GM12878 (cell line): ENCODE measurements around the gene HOXA10. TPM values are rescaled to one million over a fixed set of nuclear protein-coding genes. Genes with fewer than 3 reads are reported as not detected.

ENCODE experiments used
- ATAC-seq: fragments of 200-7000 bp; cut with Tn5 transposase; 3 replicates; pipeline ENCODE4 v1.9.1; 2020; ENCODE audit warnings: mild to moderate bottlenecking, moderate library complexity
- BruUV-seq: library from RNA; stranded (reverse); fragments of 400-500 nt; replicated peaks from 2 replicates; lab custom pipeline; 2021; lab: Mats Ljungman, UMichigan
- CTCF ChIA-PET: fragments of 300-600 bp; sonication (Branson Sonifier 250); formaldehyde crosslinking; extraction: SDS; loops from one replicate; lab custom pipeline; 2021; ENCODE audit warnings: inconsistent platforms; lab: Yijun Ruan, JAX
- POLR2A ChIA-PET: fragments of 350-600 bp; formaldehyde crosslinking; extraction: SDS; loops from one replicate; lab custom pipeline; 2021; ENCODE audit warnings: inconsistent platforms; lab: Charles Lee
- RAD21 ChIA-PET: fragments of 300-600 bp; sonication (Branson Sonifier 250); formaldehyde crosslinking; loops from one replicate; lab custom pipeline; 2023; ENCODE audit warnings: antibody characterized with exemption; ENCODE audit not compliant: unreplicated experiment; lab: Charles Lee
- SMC1A ChIA-PET: fragments of 300-600 bp; sonication (Branson Sonifier 250); formaldehyde crosslinking; loops from one replicate; lab custom pipeline; 2023; ENCODE audit not compliant: unreplicated experiment, uncharacterized antibody; lab: Charles Lee
- DNase-seq: peaks from one replicate; pipeline ENCODE4 v3.0.0-alpha.2; 2011; ENCODE audit warnings: low read depth, low spot score
- FAIRE-seq: peaks from 3 replicates; lab custom pipeline; 2011; peaks lifted over from hg19 to GRCh38; lab: Jason Lieb, UNC
- H2AFZ ChIP-seq: 2 replicates; pipeline ENCODE4 v1.6.0; 2011; ENCODE audit warnings: low read depth, low read length, control low read depth; ENCODE audit not compliant: control insufficient read depth
- H3K27ac ChIP-seq: 2 replicates; pipeline ENCODE4 v1.5.1; 2011; ENCODE audit warnings: control low read depth; ENCODE audit not compliant: control insufficient read depth, insufficient read depth
- H3K27me3 ChIP-seq, 2 experiments: replicated peaks in 1 of 2; 2 replicates each; pipeline versions ENCODE4 v1.6.0 to v1.6.1; 2011; ENCODE audit warnings: low read length in 1 of 2; ENCODE audit not compliant: control insufficient read depth in 2 of 2, insufficient read depth in 2 of 2
- H3K36me3 ChIP-seq, 2 experiments: 2 replicates each; pipeline ENCODE4 v1.5.1; 2011; ENCODE audit warnings: low read length in 1 of 2; ENCODE audit not compliant: control insufficient read depth in 2 of 2, insufficient read depth in 2 of 2
- H3K4me1 ChIP-seq: 2 replicates; pipeline ENCODE4 v1.6.1; 2011; ENCODE audit warnings: mild to moderate bottlenecking, low read length, moderate library complexity, mixed read lengths; ENCODE audit not compliant: control insufficient read depth, insufficient read depth
- H3K4me2 ChIP-seq: 2 replicates; pipeline ENCODE4 v1.6.0; 2011; ENCODE audit warnings: control low read depth; ENCODE audit not compliant: control insufficient read depth, insufficient read depth
- H3K4me3 ChIP-seq: fragments of 200-600 bp; sonication (generic); 2 replicates; pipeline ENCODE4 v1.5.1; 2016
- H3K79me2 ChIP-seq: 2 replicates; pipeline ENCODE4 v1.6.0; 2011; ENCODE audit warnings: low read length; ENCODE audit not compliant: control insufficient read depth, insufficient read depth
- H3K9ac ChIP-seq: 2 replicates; pipeline ENCODE4 v1.8.0; 2011; ENCODE audit warnings: low read length, control low read depth, mixed read lengths; ENCODE audit not compliant: control insufficient read depth, insufficient read depth
- H3K9me3 ChIP-seq: replicated peaks from 3 replicates; pipeline ENCODE4 v1.5.1; 2011; ENCODE audit warnings: mild to moderate bottlenecking, low read length; ENCODE audit not compliant: control insufficient read depth, insufficient read depth
- H4K20me1 ChIP-seq: 2 replicates; pipeline ENCODE4 v1.6.0; 2011; ENCODE audit not compliant: control insufficient read depth, insufficient read depth
- CBFB ChIP-seq: IDR thresholded peaks from 2 replicates; pipeline ENCODE4 v1.6.1; 2016; ENCODE audit warnings: antibody characterized with exemption, low read depth
- EP300 ChIP-seq, 2 experiments: fragments of 150-350 bp in 1 of 2; IDR thresholded peaks; 2 replicates each; pipeline ENCODE4 v1.6.1; 2011 to 2012; ENCODE audit warnings: low read depth in 2 of 2, low read length in 2 of 2, borderline replicate concordance in 1 of 2, improper control_type of control experiment in 1 of 2, inconsistent platforms in 1 of 2; ENCODE audit not compliant: control insufficient read depth in 1 of 2
- MEF2B ChIP-seq: fragments of 450-650 bp; IDR thresholded peaks from 2 replicates; pipeline ENCODE4 v1.6.1; 2018; ENCODE audit warnings: mild to moderate bottlenecking, moderate library complexity; ENCODE audit not compliant: partially characterized antibody, poor library complexity, severe bottlenecking
- POU2F2 ChIP-seq: IDR thresholded peaks from 3 replicates; pipeline ENCODE4 v1.6.1; 2011; ENCODE audit warnings: low read depth, mild to moderate bottlenecking, low read length, borderline replicate concordance
- SUZ12 ChIP-seq: fragments of 200-600 bp; sonication (generic); IDR thresholded peaks from one replicate; pipeline ENCODE4 v1.6.1; 2018; ENCODE audit warnings: antibody characterized with exemption, mild to moderate bottlenecking; ENCODE audit not compliant: unreplicated experiment
- WGBS: methylation state at CpG from one replicate; pipeline ENCODE4 v1.1.6; 2016; ENCODE audit warnings: low lambda C conversion rate; ENCODE audit not compliant: insufficient replicate concordance, insufficient coverage; ENCODE audit errors: missing lambda C conversion rate; 5-methylcytosine and 5-hydroxymethylcytosine counted together
- in situ Hi-C: fragments of 300-500 bp; cut with MboI; formaldehyde crosslinking; loops from 9 replicates; pipeline ENCODE4 v1.14.3; 2018; ENCODE audit warnings: mixed read lengths
- intact Hi-C: fragments of 100-400 bp; cut with micrococcal nuclease; formaldehyde crosslinking; loops from one replicate; pipeline ENCODE4 v1.14.2; 2022; ENCODE audit not compliant: unreplicated experiment
- polyA plus RNA-seq, 11 experiments: library from polyadenylated mRNA; depleted of rRNA in 4 of 11; unstranded in 6 of 11; stranded (reverse) in 5 of 11; fragments of >200 nt; fragmentation: Nextera tagmentation in 4 of 11; fragmentation: Illumina TruSeq in 1 of 11; extraction: Ambion mirVana in 4 of 11; extraction: Trizol in 1 of 11; gene quantifications; 1 replicate in 1 of 11; 2 replicates in 10 of 11; pipeline versions ENCODE4 v1.2.1 to v1.2.3, GENCODE V29; 2011 to 2016; ENCODE audit warnings: inconsistent platforms in 2 of 11, missing spikeins in 2 of 11, low read depth in 1 of 11
- total RNA-seq, 4 experiments: library from RNA; depleted of rRNA in 3 of 4; stranded (reverse); fragments of >200 nt in 3 of 4; fragmentation: Illumina TruSeq in 1 of 4; extraction: Trizol in 1 of 4; gene quantifications; 2 replicates each; pipeline versions ENCODE4 v1.2.1 to v1.2.3, GENCODE V29; 2013 to 2021

Gene HOXA10
- total and polyA plus RNA-seq, 10 of the 15 experiments (the other 5 are each of a cell fraction or from before 2014, with no cell fraction given), result not detected

DNA sequence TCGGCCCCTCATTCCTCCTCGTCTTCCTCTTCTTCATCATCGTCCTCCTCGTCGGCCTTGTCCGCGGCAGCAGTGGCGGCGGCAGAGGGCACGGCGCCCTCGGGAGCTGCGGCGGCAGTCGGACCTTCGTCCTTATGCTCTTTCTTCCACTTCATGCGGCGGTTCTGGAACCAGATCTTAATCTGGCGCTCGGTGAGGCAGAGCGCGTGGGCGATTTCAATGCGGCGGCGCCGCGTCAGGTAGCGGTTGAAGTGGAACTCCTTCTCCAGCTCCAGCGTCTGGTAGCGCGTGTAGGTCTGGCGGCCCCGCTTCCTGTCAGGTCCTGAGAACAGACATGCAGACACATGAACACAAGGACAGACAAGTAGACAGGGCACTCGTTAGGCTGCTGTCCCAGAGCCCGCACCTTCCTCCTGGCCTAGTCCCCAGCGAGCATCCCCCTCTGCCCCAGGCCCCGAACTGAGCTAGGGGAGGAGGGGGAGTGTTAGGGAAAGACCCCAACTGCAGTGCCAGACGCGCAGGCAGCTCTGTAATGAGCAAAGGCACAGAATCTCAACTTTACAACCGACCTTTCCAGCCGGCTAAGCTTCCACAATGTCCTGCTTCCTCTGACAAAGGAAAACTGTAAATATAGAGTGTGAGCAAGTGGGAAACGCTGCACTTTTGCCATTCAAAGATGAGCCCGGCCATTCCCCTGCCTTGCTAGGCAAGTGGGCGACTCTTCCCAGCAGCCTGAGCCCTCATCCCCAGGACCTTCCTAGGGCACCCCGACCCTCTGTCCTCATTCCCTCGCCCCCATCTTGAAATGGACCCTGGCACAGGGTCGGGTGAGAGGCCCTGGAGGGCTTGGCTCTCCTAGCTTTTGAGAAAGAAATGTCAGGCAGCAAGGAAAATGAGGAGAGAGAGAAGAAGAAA is 19.0 kb downstream of the HOXA10 start:
- no TSS peak for BruUV-seq
- DNase-seq (no peak), FAIRE-seq (no peak), ATAC-seq (no peak)
- Histone ChIP-seq H3K36me3 (no peaks in the 10 kb centered on the region), H3K4me3 (no peak overlapping the region), H4K20me1 (no peaks in the 10 kb centered on the region), H3K27ac (no peak overlapping the region), H3K4me1 (no peaks in the 10 kb centered on the region; the same call in 1 of the 2 replicates), H3K9me3 (no peaks in the 10 kb centered on the region; the same call in 2 of the 3 replicates), H3K9ac (no peak overlapping the region), H3K79me2 (no peaks in the 10 kb centered on the region), H3K4me2 (no peak overlapping the region), H3K27me3 (peaks cover 22 to 61% of the 10 kb centered on the region in 2 experiments), H2AFZ (no peak overlapping the region)
- in situ Hi-C loops (loop anchor here (5.0 to 25.0 kb wide), 3 partner anchors 788 to 1293 kb away; no protein-coding TSS in a partner anchor), intact Hi-C loops (no loop called here)
- ChIA-PET POLR2A (no interaction called here), SMC1A (interaction anchor here (0.6 kb wide), 1 partner anchor 301 kb away, joined by 3 read pairs; no protein-coding TSS in a partner anchor), RAD21 (no interaction called here), CTCF (interaction anchor here (0.6 to 1.2 kb wide), 4 partner anchors 465 to 770 kb away, joined by 3 to 4 read pairs (median 3); no protein-coding TSS in a partner anchor)
- TF ChIP-seq CBFB (no peak), SUZ12 (peak; percentile 68)
- 3% methylated on average over 48 of the region's 48 CpGs for WGBS

- Histone ChIP-seq H3K9me3 (no peaks in the 10 kb centered on the region; the same call in 2 of the 3 replicates), H3K4me2 (no peak overlapping the region), H3K4me3 (no peak overlapping the region), H3K36me3 (no peaks in the 10 kb centered on the region), H3K79me2 (no peaks in the 10 kb centered on the region), H4K20me1 (no peaks in the 10 kb centered on the region), H3K27ac (no peak overlapping the region), H3K9ac (no peak overlapping the region), H3K4me1 (no peaks in the 10 kb centered on the region; the same call in 1 of the 2 replicates), H3K27me3 (peaks cover 22 to 58% of the 10 kb centered on the region in 2 experiments), H2AFZ (no peak overlapping the region)
- TF ChIP-seq MEF2B, result no peak
- no peak for TF ChIP-seq POU2F2
- no peak for TF ChIP-seq EP300 (IDR thresholded peaks at IDR 0.05; ENCODE audit: borderline replicate concordance in 1 of 2, control insufficient read depth in 1 of 2, low read depth in 2 of 2, low read length in 2 of 2)
- CTCF ChIA-PET, result interaction anchor here (0.8 to 1.2 kb wide), 3 partner anchors 465 to 771 kb away, joined by 3 to 4 read pairs (median 3); no protein-coding TSS in a partner anchor
- RAD21 ChIA-PET, result no interaction called here
- no TSS peak for BruUV-seq
- in situ Hi-C loops (loop anchor here (25.0 kb wide), 1 partner anchor 1067 kb away; no protein-coding TSS in a partner anchor), intact Hi-C loops (no loop called here)
- no peak for FAIRE-seq
- 69% methylated on average over 10 of the region's 10 CpGs for WGBS
- SMC1A ChIA-PET, result no interaction called here
- DNase-seq, result no peak
- POLR2A ChIA-PET, result no interaction called here
- ATAC-seq, result no peak
Observed at GRCh38 chr7:27154369-27154768, 19.8 kb downstream of the HOXA10 start.
